ENCODE results near the gene PPP2R3A.

DNA sequence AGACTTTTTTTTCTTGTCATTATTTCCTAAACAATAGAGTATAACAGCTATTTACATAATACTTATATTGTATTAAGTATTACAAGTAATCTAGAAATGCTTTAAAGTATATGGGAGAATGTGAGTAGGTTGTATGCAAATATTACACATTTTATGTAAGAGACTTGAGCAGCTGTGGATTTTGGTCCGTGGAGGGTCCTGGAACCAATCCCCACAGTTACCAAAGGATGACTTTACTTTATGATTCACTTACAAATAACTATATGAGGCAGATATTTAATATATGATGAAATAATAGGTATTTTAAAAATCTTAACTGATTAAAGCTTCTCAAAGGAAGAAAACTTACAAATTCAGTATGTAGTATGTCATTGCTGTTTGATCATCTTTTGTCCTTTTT lies 56.3 kb downstream of the PPP2R3A start:
- TF ChIP-seq ZBTB7A (IDR thresholded peaks at IDR 0.05; ENCODE audit: low read depth): no peak
- TF ChIP-seq, protein P1, sequence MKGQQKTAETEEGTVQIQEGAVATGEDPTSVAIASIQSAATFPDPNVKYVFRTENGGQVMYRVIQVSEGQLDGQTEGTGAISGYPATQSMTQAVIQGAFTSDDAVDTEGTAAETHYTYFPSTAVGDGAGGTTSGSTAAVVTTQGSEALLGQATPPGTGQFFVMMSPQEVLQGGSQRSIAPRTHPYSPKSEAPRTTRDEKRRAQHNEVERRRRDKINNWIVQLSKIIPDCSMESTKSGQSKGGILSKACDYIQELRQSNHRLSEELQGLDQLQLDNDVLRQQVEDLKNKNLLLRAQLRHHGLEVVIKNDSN (IDR thresholded peaks at IDR 0.05): no peak
- TF ChIP-seq EP300 (IDR thresholded peaks at IDR 0.05; ENCODE audit: borderline replicate concordance): no peak
- TF ChIP-seq, protein P2, sequence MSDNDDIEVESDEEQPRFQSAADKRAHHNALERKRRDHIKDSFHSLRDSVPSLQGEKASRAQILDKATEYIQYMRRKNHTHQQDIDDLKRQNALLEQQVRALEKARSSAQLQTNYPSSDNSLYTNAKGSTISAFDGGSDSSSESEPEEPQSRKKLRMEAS (IDR thresholded peaks at IDR 0.05): no peak
- TF ChIP-seq FOXM1 (IDR thresholded peaks at IDR 0.05; ENCODE audit: borderline replicate concordance, low read depth): no peak
- TF ChIP-seq, protein P3, sequence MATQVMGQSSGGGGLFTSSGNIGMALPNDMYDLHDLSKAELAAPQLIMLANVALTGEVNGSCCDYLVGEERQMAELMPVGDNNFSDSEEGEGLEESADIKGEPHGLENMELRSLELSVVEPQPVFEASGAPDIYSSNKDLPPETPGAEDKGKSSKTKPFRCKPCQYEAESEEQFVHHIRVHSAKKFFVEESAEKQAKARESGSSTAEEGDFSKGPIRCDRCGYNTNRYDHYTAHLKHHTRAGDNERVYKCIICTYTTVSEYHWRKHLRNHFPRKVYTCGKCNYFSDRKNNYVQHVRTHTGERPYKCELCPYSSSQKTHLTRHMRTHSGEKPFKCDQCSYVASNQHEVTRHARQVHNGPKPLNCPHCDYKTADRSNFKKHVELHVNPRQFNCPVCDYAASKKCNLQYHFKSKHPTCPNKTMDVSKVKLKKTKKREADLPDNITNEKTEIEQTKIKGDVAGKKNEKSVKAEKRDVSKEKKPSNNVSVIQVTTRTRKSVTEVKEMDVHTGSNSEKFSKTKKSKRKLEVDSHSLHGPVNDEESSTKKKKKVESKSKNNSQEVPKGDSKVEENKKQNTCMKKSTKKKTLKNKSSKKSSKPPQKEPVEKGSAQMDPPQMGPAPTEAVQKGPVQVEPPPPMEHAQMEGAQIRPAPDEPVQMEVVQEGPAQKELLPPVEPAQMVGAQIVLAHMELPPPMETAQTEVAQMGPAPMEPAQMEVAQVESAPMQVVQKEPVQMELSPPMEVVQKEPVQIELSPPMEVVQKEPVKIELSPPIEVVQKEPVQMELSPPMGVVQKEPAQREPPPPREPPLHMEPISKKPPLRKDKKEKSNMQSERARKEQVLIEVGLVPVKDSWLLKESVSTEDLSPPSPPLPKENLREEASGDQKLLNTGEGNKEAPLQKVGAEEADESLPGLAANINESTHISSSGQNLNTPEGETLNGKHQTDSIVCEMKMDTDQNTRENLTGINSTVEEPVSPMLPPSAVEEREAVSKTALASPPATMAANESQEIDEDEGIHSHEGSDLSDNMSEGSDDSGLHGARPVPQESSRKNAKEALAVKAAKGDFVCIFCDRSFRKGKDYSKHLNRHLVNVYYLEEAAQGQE (IDR thresholded peaks at IDR 0.05; ENCODE audit: low read depth): no peak
- TF ChIP-seq NFIC (IDR thresholded peaks at IDR 0.05): no peak
- TF ChIP-seq YY1 (IDR thresholded peaks at IDR 0.05; ENCODE audit: low read depth): no peak
- no peak for TF ChIP-seq CEBPB (IDR thresholded peaks at IDR 0.05)

Measured in Ishikawa (cell line).